MM.1S (cell line): Measurements from ENCODE around the gene ATRX.
A peak's percentile ranks its signal among the peaks of the same experiment; 100 is the strongest.

ENCODE experiments used
- DNase-seq: peaks from one replicate; pipeline ENCODE4 v3.0.0-alpha.2; 2015
- H2AFZ ChIP-seq: fragments of 300-600 bp; sonication (generic); 2 replicates; pipeline ENCODE4 v1.6.0; 2016; ENCODE audit warnings: antibody characterized with exemption, low read length
- H3F3A ChIP-seq: fragments of 300-600 bp; sonication (generic); 2 replicates; pipeline ENCODE4 v1.6.1; 2016; ENCODE audit warnings: mild to moderate bottlenecking, antibody characterized with exemption, low read length, moderate library complexity, mixed read lengths; ENCODE audit not compliant: insufficient read depth
- H3K27ac ChIP-seq: fragments of 300-600 bp; sonication (generic); 2 replicates; pipeline ENCODE4 v1.5.1; 2016; ENCODE audit warnings: mild to moderate bottlenecking, low read length
- H3K27me3 ChIP-seq: fragments of 300-600 bp; sonication (generic); replicated peaks from 2 replicates; pipeline ENCODE4 v1.6.0; 2016; ENCODE audit warnings: low read length; ENCODE audit not compliant: insufficient read depth
- H3K36me3 ChIP-seq: fragments of 300-600 bp; sonication (generic); replicated peaks from 2 replicates; pipeline ENCODE4 v1.6.1; 2016; ENCODE audit warnings: mild to moderate bottlenecking, low read length, mixed read lengths; ENCODE audit not compliant: insufficient read depth
- H3K4me1 ChIP-seq: fragments of 300-600 bp; sonication (generic); 2 replicates; pipeline ENCODE4 v1.6.1; 2016; ENCODE audit warnings: low read length, mixed read lengths
- H3K4me2 ChIP-seq: fragments of 300-600 bp; sonication (generic); 2 replicates; pipeline ENCODE4 v1.6.0; 2016; ENCODE audit warnings: low read depth, low read length
- H3K4me3 ChIP-seq: fragments of 300-600 bp; sonication (generic); 2 replicates; pipeline ENCODE4 v1.5.1; 2016; ENCODE audit warnings: low read length, mixed read lengths
- H3K79me2 ChIP-seq: fragments of 300-600 bp; sonication (generic); 2 replicates; pipeline ENCODE4 v1.6.1; 2016; ENCODE audit warnings: mixed run types, low read length, mixed read lengths
- H3K9ac ChIP-seq: fragments of 300-600 bp; sonication (generic); 2 replicates; pipeline ENCODE4 v1.6.1; 2016; ENCODE audit warnings: low read length, mixed read lengths
- H3K9me2 ChIP-seq: fragments of 300-600 bp; sonication (generic); replicated peaks from 2 replicates; pipeline ENCODE4 v1.6.1; 2016; ENCODE audit warnings: mild to moderate bottlenecking, low read length, mixed read lengths; ENCODE audit not compliant: insufficient read depth
- H3K9me3 ChIP-seq: fragments of 300-600 bp; sonication (generic); replicated peaks from 2 replicates; pipeline ENCODE4 v1.6.1; 2016; ENCODE audit warnings: mild to moderate bottlenecking, low read length, mixed read lengths; ENCODE audit not compliant: insufficient read depth
- H4K20me1 ChIP-seq: fragments of 300-600 bp; sonication (generic); 2 replicates; pipeline ENCODE4 v1.6.1; 2016; ENCODE audit warnings: mild to moderate bottlenecking, low read length, moderate library complexity, mixed read lengths; ENCODE audit not compliant: insufficient read depth
- CTCF ChIP-seq: fragments of 300-600 bp; sonication (generic); IDR thresholded peaks from 2 replicates; pipeline ENCODE4 v1.5.1; 2016; ENCODE audit warnings: antibody characterized with exemption, low read length, mixed read lengths
- EZH2 ChIP-seq: fragments of 300-600 bp; sonication (generic); optimal IDR thresholded peaks from 2 replicates; pipeline ENCODE3; 2017; ENCODE audit warnings: low read depth, mild to moderate bottlenecking, antibody characterized with exemption, low read length, mixed read lengths
- EZH2phosphoT487 ChIP-seq: fragments of 300-600 bp; sonication (generic); IDR thresholded peaks from 2 replicates; pipeline ENCODE4 v1.6.1; 2018; ENCODE audit warnings: antibody characterized with exemption, low read length

The ATRX gene

GRCh38 chrX:77617206-77617605 lies 168.8 kb downstream of the ATRX start:
- Histone ChIP-seq H4K20me1 (no peaks in the 10 kb centered on the region), H3K9ac (no peak overlapping the region), H3K9me2 (no peaks in the 10 kb centered on the region), H3K9me3 (no peaks in the 10 kb centered on the region), H3K27ac (no peak overlapping the region), H3K79me2 (no peaks in the 10 kb centered on the region), H2AFZ (no peak overlapping the region), H3K36me3 (no peaks in the 10 kb centered on the region), H3F3A (no peaks in the 10 kb centered on the region), H3K4me2 (no peak overlapping the region), H3K4me3 (no peak overlapping the region), H3K27me3 (no peaks in the 10 kb centered on the region), H3K4me1 (no peaks in the 10 kb centered on the region)
- TF ChIP-seq EZH2: no peak
- TF ChIP-seq CTCF: no peak
- no peak for TF ChIP-seq EZH2phosphoT487
- no peak for DNase-seq

- Histone ChIP-seq H3K4me3 (no peak overlapping the region), H3K4me1 (peaks cover 4% of the 10 kb centered on the region; the same call in 1 of the 2 replicates), H3K36me3 (no peaks in the 10 kb centered on the region), H4K20me1 (no peaks in the 10 kb centered on the region), H3K9me2 (no peaks in the 10 kb centered on the region), H3K27ac (no peak overlapping the region), H3K79me2 (no peaks in the 10 kb centered on the region), H3K27me3 (no peaks in the 10 kb centered on the region), H2AFZ (no peak overlapping the region), H3K4me2 (no peak overlapping the region), H3K9ac (no peak overlapping the region), H3K9me3 (no peaks in the 10 kb centered on the region), H3F3A (no peaks in the 10 kb centered on the region)
- TF ChIP-seq CTCF (no peak), EZH2 (no peak), EZH2phosphoT487 (no peak)
- DNase-seq: no peak
Measured at GRCh38 chrX:77603635-77604336, 182.2 kb downstream of the ATRX start.

- Histone ChIP-seq H3K9me2 (no peaks in the 10 kb centered on the region), H3K9me3 (no peaks in the 10 kb centered on the region), H4K20me1 (no peaks in the 10 kb centered on the region), H3K9ac (no peak overlapping the region), H3K27me3 (no peaks in the 10 kb centered on the region), H2AFZ (no peak overlapping the region), H3K36me3 (no peaks in the 10 kb centered on the region), H3K4me2 (no peak overlapping the region), H3K4me1 (peaks cover 10% of the 10 kb centered on the region; the same call in 1 of the 2 replicates), H3K27ac (no peak overlapping the region; the same call in 1 of the 2 replicates), H3K79me2 (no peaks in the 10 kb centered on the region), H3K4me3 (no peak overlapping the region), H3F3A (no peaks in the 10 kb centered on the region)
- TF ChIP-seq EZH2phosphoT487 (no peak), CTCF (no peak), EZH2 (no peak)
- DNase-seq: peak; percentile 28
Measured at GRCh38 chrX:77597511-77597910, 188.5 kb downstream of the ATRX start.
